WERI-Rb-1 (cell line): ENCODE data around the gene FBXL14.

Experiments
- DNase-seq: peaks from one replicate; pipeline ENCODE4 v3.0.0-alpha.2; 2020
- H3K27ac ChIP-seq: fragments of 250-450 bp; sonication (Bioruptor Pico); 2 replicates; pipeline ENCODE4 v1.5.1; 2020; ENCODE audit warnings: mild to moderate bottlenecking, moderate library complexity
- H3K27me3 ChIP-seq: fragments of 250-450 bp; sonication (Bioruptor Pico); 2 replicates; pipeline ENCODE4 v1.5.1; 2021; ENCODE audit warnings: mild to moderate bottlenecking, low read depth, moderate library complexity; ENCODE audit not compliant: insufficient read depth, severe bottlenecking
- H3K36me3 ChIP-seq: fragments of 250-450 bp; sonication (Bioruptor Pico); 2 replicates; pipeline ENCODE4 v1.5.1; 2020; ENCODE audit warnings: mild to moderate bottlenecking, moderate library complexity
- H3K4me3 ChIP-seq: 2 replicates; pipeline ENCODE4 v1.5.1; 2011; ENCODE audit warnings: low read depth, mild to moderate bottlenecking, control low read depth, low read length
- H3K9me3 ChIP-seq: fragments of 250-450 bp; sonication (Bioruptor Pico); 2 replicates; pipeline ENCODE4 v1.5.1; 2021; ENCODE audit warnings: mild to moderate bottlenecking, moderate library complexity; ENCODE audit not compliant: severe bottlenecking
- TF ChIP-seq, protein P1 (sequence below): IDR thresholded peaks from 2 replicates; pipeline ENCODE4 v1.5.1; 2011; ENCODE audit warnings: low read depth, mild to moderate bottlenecking, control low read depth, inconsistent platforms, low read length

Gene FBXL14

DNA sequence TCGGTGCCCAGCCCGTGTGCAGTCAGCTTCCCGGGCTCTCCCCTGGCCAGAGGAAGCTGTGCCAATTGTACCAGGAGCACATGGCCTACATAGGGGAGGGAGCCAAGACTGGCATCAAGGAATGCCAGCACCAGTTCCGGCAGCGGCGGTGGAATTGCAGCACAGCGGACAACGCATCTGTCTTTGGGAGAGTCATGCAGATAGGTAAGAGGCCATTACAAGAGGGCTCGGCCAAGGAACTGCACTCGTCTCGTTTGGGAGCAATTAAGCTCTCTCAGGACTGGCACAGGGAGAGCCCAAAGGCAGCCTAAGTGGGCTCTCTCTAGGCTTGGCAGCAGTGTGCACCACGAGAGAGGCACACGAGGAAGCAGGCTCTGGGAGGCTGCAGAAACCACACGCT is 38.3 kb upstream of the FBXL14 start:
- no peak overlapping the region for H3K4me3 ChIP-seq
- no peaks in the 10 kb centered on the region for H3K27me3 ChIP-seq
- H3K36me3 ChIP-seq = no peaks in the 10 kb centered on the region
- H3K27ac ChIP-seq = no peak overlapping the region
- TF ChIP-seq, protein P1, sequence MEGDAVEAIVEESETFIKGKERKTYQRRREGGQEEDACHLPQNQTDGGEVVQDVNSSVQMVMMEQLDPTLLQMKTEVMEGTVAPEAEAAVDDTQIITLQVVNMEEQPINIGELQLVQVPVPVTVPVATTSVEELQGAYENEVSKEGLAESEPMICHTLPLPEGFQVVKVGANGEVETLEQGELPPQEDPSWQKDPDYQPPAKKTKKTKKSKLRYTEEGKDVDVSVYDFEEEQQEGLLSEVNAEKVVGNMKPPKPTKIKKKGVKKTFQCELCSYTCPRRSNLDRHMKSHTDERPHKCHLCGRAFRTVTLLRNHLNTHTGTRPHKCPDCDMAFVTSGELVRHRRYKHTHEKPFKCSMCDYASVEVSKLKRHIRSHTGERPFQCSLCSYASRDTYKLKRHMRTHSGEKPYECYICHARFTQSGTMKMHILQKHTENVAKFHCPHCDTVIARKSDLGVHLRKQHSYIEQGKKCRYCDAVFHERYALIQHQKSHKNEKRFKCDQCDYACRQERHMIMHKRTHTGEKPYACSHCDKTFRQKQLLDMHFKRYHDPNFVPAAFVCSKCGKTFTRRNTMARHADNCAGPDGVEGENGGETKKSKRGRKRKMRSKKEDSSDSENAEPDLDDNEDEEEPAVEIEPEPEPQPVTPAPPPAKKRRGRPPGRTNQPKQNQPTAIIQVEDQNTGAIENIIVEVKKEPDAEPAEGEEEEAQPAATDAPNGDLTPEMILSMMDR = no peak
- DNase-seq = no peak
- no peaks in the 10 kb centered on the region for H3K9me3 ChIP-seq

- TF ChIP-seq, protein P1 = no peak
- no peaks in the 10 kb centered on the region for H3K27me3 ChIP-seq
- H3K9me3 ChIP-seq = no peaks in the 10 kb centered on the region
- no peak for DNase-seq
- no peak overlapping the region for H3K27ac ChIP-seq
- H3K36me3 ChIP-seq = no peaks in the 10 kb centered on the region
- peak overlapping the region; percentile 57 for H3K4me3 ChIP-seq
These were observed 36.6 kb upstream of the FBXL14 start for GRCh38 chr12:1630827-1631591.

- Histone ChIP-seq H3K27ac (no peak overlapping the region), H3K4me3 (peak overlapping the region; percentile 57), H3K36me3 (no peaks in the 10 kb centered on the region), H3K27me3 (no peaks in the 10 kb centered on the region), H3K9me3 (no peaks in the 10 kb centered on the region)
- TF ChIP-seq, protein P1 = no peak
- no peak for DNase-seq
These were observed 35.9 kb upstream of the FBXL14 start for GRCh38 chr12:1630133-1630826.

- TF ChIP-seq, protein P1 = peak; percentile 21; the same call in 1 of the 2 replicates
- Histone ChIP-seq H3K36me3 (no peaks in the 10 kb centered on the region), H3K27ac (no peak overlapping the region; the same call in 1 of the 2 replicates), H3K9me3 (no peaks in the 10 kb centered on the region), H3K27me3 (no peaks in the 10 kb centered on the region), H3K4me3 (peak overlapping the region; percentile 57)
- DNase-seq = peak; percentile 61
These were observed 35.2 kb upstream of the FBXL14 start for GRCh38 chr12:1629338-1630132.

- H3K9me3 ChIP-seq = no peaks in the 10 kb centered on the region
- TF ChIP-seq, protein P1 = no peak
- H3K36me3 ChIP-seq = no peaks in the 10 kb centered on the region
- peak within 1 kb of the TSS; percentile 57 for H3K4me3 ChIP-seq
- no peak for DNase-seq
- no peaks in the 10 kb centered on the region for H3K27me3 ChIP-seq
- no peak within 1 kb of the TSS; the same call in 1 of the 2 replicates for H3K27ac ChIP-seq
These were observed 34.4 kb upstream of the FBXL14 start, which contains the start of gene WNT5B for GRCh38 chr12:1628666-1629337. WNT5B (plus strand) TSS chr12:1629231; CDS start chr12:1631355, 2,124 bp downstream.
